GM12865 (cell line): ENCODE data around the gene BORA.
A peak's percentile ranks its signal among the peaks of the same experiment; 100 is the strongest.

Experiments
- DNase-seq: peaks from one replicate; pipeline ENCODE4 v3.0.0; 2010; ENCODE audit warnings: low read depth
- H3K4me3 ChIP-seq: 2 replicates; pipeline ENCODE4 v1.5.1; 2011; ENCODE audit warnings: mild to moderate bottlenecking, low read depth, low read length, control low read depth
- CTCF ChIP-seq: IDR thresholded peaks from 2 replicates; pipeline ENCODE4 v1.5.1; 2011; ENCODE audit warnings: low read length, control low read depth, low read depth, inconsistent platforms; ENCODE audit not compliant: insufficient read depth; ENCODE audit errors: missing control alignments

BORA gene

DNA sequence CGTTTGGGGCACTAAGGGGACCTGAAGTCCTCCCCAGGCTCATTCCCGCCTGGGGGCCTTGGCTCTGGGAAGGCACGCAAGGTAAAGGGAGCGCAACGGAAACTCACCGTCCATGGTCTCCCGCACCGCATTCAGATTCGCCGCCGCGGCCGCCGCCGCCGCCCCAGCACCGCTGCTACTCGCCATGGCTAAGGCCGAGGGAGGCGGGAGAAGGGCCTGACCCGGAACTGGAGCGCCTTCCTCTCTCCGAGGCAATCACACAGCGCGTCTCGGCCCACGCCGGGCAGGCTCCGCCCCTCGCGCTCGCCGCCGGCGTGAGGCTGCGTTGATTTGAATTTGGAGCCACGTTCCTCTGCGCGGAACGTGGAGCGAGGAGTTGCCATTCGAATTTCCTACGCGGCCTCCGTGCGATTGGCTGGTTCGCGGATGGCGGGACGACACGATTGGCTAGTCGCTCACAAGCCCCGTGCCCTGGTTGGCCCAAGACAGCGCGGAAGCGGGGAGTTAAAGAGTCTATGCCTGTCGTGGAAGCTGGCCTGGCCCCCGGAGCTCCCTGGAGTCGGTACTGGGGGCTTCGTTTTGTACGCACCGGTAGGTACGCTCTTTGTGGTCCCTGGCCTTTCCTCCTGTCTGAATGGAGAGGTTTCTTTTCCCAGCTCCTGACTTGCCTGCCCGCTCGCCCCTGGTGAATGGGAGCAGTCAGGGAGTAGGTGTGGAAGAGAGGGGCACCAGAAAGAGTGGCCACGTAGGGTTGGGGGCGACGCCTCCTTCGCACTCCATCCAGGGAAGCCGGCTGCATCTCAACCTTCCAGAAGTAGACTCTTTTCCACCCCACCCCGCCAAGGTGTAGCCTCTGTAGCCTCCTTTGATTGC lies at the start of gene BORA, which contains the start of gene MZT1:
TSS of gene BORA (plus strand) at position 507 of the 873 bp plus-strand sequence. CDS start 1,018 bp downstream, outside the sequence.
TSS of gene MZT1 (minus strand) at position 213 of the 873 bp plus-strand sequence. CDS start at position 186, 27 bp downstream.
- peak; percentile 99 for DNase-seq
- peak within 1 kb of the TSS; percentile 100 for H3K4me3 ChIP-seq
- TF ChIP-seq CTCF: no peak

DNA sequence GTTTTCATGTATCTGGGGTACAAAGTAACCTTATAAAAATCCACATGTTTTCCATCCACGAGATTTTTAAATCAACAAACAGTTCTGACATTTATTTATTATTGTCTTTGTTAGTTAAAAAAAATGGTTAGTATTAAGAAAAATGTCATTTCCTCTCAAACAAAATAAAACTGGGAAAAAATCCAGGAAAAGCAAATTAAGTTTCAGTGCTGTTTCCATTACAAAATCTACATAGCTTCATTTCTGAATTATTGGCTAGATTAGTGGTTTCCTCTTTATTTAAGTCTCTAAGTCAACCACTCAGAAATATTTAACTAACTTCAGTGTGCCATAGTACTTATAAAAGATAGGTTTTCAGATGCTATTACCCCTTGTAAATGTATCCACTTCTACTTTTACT lies 49.4 kb upstream of the BORA start:
- H3K4me3 ChIP-seq: no peak overlapping the region
- TF ChIP-seq CTCF: no peak
- DNase-seq: no peak

GRCh38 chr13:72680353-72680752 lies 47.4 kb upstream of the BORA start:
- TF ChIP-seq CTCF: no peak
- no peak for DNase-seq
- H3K4me3 ChIP-seq: no peak overlapping the region

DNA sequence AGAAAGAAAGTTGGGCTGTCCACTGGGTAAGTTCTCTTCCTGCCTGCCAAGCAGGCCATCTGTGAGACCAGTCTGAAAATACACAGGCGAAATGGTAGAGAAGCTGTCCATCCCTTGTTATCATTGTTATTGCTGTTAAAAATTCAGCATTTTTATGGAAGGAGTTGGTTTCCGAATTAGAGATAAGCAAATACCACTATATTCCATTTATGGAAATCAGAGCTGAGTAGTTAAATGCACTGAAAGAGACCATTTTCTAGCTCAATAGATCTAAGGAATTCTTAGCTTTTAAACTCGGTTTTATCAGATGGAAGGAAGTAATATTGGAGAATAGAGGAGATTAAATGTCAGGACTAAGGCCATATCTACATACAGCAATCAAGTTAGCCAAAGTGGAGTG lies 41.0 kb upstream of the BORA start:
- no peak for TF ChIP-seq CTCF
- DNase-seq: no peak
- no peak overlapping the region for H3K4me3 ChIP-seq

GRCh38 chr13:72689181-72689696 lies 38.5 kb upstream of the BORA start:
- H3K4me3 ChIP-seq: no peak overlapping the region
- no peak for DNase-seq
- TF ChIP-seq CTCF: no peak

GRCh38 chr13:72692884-72693514 lies 34.7 kb upstream of the BORA start:
- no peak overlapping the region for H3K4me3 ChIP-seq
- no peak for TF ChIP-seq CTCF
- DNase-seq: no peak
